Ovary (tissue), 9 donors: ENCODE results near the gene EYS. TPM values are rescaled to one million over a fixed set of nuclear protein-coding genes. Genes with fewer than 3 reads are reported as not detected.
"Not testable (repeated sequence)": the region's sequence is repeated elsewhere in the genome, so short reads cannot be mapped to it uniquely, and the experiment has no call there.

Experiments
- DNase-seq, 5 donors: peaks; one replicate each; pipeline ENCODE4 v3.0.0-alpha.2; 2019 to 2020
- H3K27ac ChIP-seq, 2 donors: fragments of 200-600 bp; one replicate each; pipeline versions ENCODE4 v1.5.1 to v1.8.0; 2019 to 2022
- H3K27me3 ChIP-seq: fragments of 200-600 bp; one replicate; pipeline ENCODE4 v1.8.0; 2022
- H3K36me3 ChIP-seq: fragments of 200-600 bp; sonication (generic); one replicate; pipeline ENCODE4 v1.5.1; 2019
- H3K4me1 ChIP-seq: one replicate; pipeline ENCODE4 v1.8.1; 2013; ENCODE audit warnings: mild to moderate bottlenecking, moderate library complexity; ENCODE audit not compliant: insufficient read depth
- H3K4me3 ChIP-seq: fragments of 200-600 bp; sonication (generic); one replicate; pipeline ENCODE4 v1.5.1; 2017
- H3K9me3 ChIP-seq, 2 donors: fragments of 200-600 bp in 1 of 2; sonication (generic) in 1 of 2; one replicate each; pipeline versions ENCODE4 v1.5.1 to v1.8.1; 2013 to 2019; ENCODE audit warnings: mild to moderate bottlenecking in 1 of 2, moderate library complexity in 1 of 2
- EP300 ChIP-seq: sonication (generic); formaldehyde crosslinking; IDR thresholded peaks from one replicate; pipeline ENCODE4 v1.6.1; 2017; ENCODE audit warnings: antibody characterized with exemption
- POLR2A ChIP-seq: fragments of 450-650 bp; IDR thresholded peaks from one replicate; pipeline ENCODE4 v1.6.1; 2017; ENCODE audit warnings: antibody characterized with exemption, mild to moderate bottlenecking, moderate library complexity
- WGBS, 3 donors: extraction: QIAGEN DNeasy Blood & Tissue Kit in 1 of 3; methylation state at CpG; one replicate each; pipeline versions ENCODE4 v1.1.5 to v1.1.7; 2013 to 2017; 5-methylcytosine and 5-hydroxymethylcytosine counted together
- intact Hi-C, 4 donors: fragments of 100-400 bp; cut with DNase I; formaldehyde crosslinking; loops; one replicate each; pipeline versions ENCODE4 v1.11.0 to v1.15.1; 2022 to 2023
- polyA plus RNA-seq, 2 donors: library from polyadenylated mRNA; stranded (reverse); fragments of 200-250 nt in 1 of 2; fragments of 350-450 nt in 1 of 2; fragmentation: Illumina TruSeq in 1 of 2; extraction: RNeasy Lipid Tissue Mini Kit (QIAGEN cat#74804) in 1 of 2; gene quantifications; one replicate each; pipeline ENCODE4 v1.2.3, GENCODE V29; 2013 to 2014
- total RNA-seq, 7 donors: library from RNA; depleted of rRNA in 2 of 7; stranded (reverse); fragments of >200 nt in 2 of 7; fragmentation: NEBNext Ultra II Directional in 3 of 7; extraction: Animal tissue kit (Norgen Biotek cat#: 25700) in 3 of 7; gene quantifications; one replicate each; pipeline versions ENCODE4 v1.1.0 to v1.2.4, GENCODE V29; 2016 to 2023
- TF ChIP-seq, protein P1 (sequence below), 3 donors: fragments of 450-650 bp in 2 of 3; fragments of 200-600 bp in 1 of 3; IDR thresholded peaks; one replicate each; pipeline versions ENCODE4 v1.5.1 to v1.8.0; 2016 to 2022; ENCODE audit warnings: antibody characterized with exemption in 3 of 3, mild to moderate bottlenecking in 1 of 3
- donor health status: DM: no; HTN: no; CAD: no; lungs with moderate emphysema.
- donor health status: DM: no; HTN: no; CAD: no.
- donor health status: Bipolar disorder and iron deficiency.
- donor health status: DM: yes; HTN: yes; CAD: no.
- donor health status: DM: no; HTN: no; CAD: no.
- donor health status: DM: yes; HTN: yes; CAD: no.

The EYS gene
- total and polyA plus RNA-seq, 9 donors: under 0.01 to 0.03 (median 0.01) TPM; not detected in 6

DNA sequence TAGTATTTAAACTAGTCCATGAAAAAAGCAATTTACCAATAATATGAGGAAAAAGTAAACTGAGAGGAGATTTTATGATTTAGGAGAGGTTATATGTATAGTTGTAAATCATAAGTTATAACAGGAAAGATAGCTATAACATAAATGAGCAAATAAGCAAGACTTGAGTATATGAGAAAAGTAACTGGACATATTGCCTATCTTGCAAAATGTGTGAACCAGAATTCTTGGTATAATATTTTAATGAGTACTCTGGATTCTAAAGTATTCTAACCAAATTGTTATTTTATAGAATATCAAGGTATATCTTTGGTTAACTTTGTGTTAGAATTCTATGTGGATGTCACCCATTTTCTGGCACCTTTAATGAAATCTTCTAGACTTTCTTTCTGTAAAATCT lies 1946.8 kb downstream of the EYS start:
- Histone ChIP-seq H3K9me3 (no peaks in the 10 kb centered on the region), H3K4me1 (no peaks in the 10 kb centered on the region), H3K27ac (no peak overlapping the region), H3K36me3 (no peaks in the 10 kb centered on the region), H3K4me3 (no peak overlapping the region), H3K27me3 (no peaks in the 10 kb centered on the region)
- TF ChIP-seq EP300 (no peak), POLR2A (no peak)
- TF ChIP-seq, protein P1, sequence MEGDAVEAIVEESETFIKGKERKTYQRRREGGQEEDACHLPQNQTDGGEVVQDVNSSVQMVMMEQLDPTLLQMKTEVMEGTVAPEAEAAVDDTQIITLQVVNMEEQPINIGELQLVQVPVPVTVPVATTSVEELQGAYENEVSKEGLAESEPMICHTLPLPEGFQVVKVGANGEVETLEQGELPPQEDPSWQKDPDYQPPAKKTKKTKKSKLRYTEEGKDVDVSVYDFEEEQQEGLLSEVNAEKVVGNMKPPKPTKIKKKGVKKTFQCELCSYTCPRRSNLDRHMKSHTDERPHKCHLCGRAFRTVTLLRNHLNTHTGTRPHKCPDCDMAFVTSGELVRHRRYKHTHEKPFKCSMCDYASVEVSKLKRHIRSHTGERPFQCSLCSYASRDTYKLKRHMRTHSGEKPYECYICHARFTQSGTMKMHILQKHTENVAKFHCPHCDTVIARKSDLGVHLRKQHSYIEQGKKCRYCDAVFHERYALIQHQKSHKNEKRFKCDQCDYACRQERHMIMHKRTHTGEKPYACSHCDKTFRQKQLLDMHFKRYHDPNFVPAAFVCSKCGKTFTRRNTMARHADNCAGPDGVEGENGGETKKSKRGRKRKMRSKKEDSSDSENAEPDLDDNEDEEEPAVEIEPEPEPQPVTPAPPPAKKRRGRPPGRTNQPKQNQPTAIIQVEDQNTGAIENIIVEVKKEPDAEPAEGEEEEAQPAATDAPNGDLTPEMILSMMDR (IDR thresholded peaks at IDR 0.05): no peak
- intact Hi-C loops: loop anchor here (5.0 to 10.0 kb wide), 4 partner anchors 155 to 408 kb away; no protein-coding TSS in a partner anchor
- DNase-seq: no peak

DNA sequence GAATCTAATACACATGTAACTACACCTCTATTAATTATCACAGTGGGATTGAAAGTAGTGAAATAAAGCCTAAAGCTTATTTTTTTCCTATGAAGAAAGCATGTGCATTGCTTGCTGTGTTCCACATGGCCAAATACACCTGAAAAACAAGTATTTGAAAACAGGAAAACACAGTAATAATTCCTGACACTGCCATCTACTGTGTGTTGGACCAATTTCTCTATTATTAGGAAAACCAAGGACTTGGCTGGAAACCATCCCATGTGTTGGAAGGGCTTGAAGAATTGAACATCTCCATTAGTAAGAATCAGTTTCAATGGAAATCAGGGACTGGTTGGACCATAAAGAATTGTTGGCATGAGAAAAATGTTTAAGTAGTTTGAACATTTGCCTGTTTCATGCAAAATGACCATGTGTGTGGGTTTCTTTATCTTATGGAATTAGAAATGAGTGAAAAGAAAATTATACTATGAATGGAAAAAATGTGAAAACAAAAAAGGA lies 1947.4 kb downstream of the EYS start:
- no peaks in the 10 kb centered on the region for H3K36me3 ChIP-seq
- no peak overlapping the region for H3K27ac ChIP-seq
- TF ChIP-seq POLR2A: no peak
- TF ChIP-seq EP300: no peak
- TF ChIP-seq, protein P1 (IDR thresholded peaks at IDR 0.05): no peak
- H3K9me3 ChIP-seq: no peaks in the 10 kb centered on the region
- H3K27me3 ChIP-seq: no peaks in the 10 kb centered on the region
- DNase-seq: no peak
- intact Hi-C loops: loop anchor here (5.0 to 10.0 kb wide), 4 partner anchors 155 to 407 kb away; no protein-coding TSS in a partner anchor
- no peak overlapping the region for H3K4me3 ChIP-seq
- no peaks in the 10 kb centered on the region for H3K4me1 ChIP-seq

DNA sequence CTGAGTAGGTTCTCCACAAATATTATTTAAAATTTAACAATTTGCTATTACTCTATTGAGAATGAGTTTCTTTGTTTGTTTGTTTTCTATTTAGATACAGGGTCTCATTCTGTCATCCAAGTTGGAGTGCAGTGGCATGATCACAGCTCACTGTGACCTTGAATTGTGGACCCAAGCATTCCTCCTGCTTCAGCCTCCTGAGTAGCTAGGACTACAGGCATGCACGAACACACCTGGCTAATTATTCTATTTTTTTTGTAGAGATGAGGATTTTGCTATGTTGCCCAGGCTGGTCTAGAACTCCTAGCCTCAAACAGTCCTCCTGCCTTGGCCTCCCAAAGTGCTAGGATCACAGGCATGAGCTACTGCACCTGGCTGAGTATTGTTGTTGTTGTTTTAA lies 1949.2 kb downstream of the EYS start:
- Histone ChIP-seq H3K36me3 (no peaks in the 10 kb centered on the region), H3K4me1 (no peaks in the 10 kb centered on the region), H3K27ac (no peak overlapping the region), H3K4me3 (no peak overlapping the region), H3K27me3 (no peaks in the 10 kb centered on the region), H3K9me3 (no peaks in the 10 kb centered on the region)
- no peak for DNase-seq
- TF ChIP-seq, protein P1 (IDR thresholded peaks at IDR 0.05): no peak
- TF ChIP-seq EP300 (no peak), POLR2A (no peak)
- intact Hi-C loops: no loop called here
- WGBS, 3 donors: 62 to 78% (median 69%) methylated on average over 1 of the region's 1 CpG

DNA sequence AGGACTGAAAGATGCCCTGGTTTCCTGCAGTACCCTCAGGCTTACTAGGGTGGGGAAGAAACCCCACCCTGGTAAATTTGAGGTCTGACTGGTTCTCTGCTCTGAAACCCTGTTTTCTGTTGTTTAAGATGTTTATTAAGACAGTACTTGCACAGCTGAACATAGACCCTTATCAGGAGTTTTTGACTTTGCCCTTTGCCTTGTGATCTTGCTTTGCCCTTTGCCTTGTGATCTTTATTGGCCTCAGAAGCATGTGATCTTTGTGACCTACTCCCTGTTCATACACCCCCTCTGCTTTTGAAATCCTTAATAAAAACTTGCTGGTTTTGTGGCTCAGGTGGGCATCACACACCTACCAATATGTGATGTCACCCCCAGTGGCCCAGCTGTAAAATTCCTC lies 1949.8 kb downstream of the EYS start:
- H3K27me3 ChIP-seq, H3K9me3 ChIP-seq, intact Hi-C loops, H3K4me1 ChIP-seq, H3K4me3 ChIP-seq, H3K36me3 ChIP-seq, H3K27ac ChIP-seq, DNase-seq: not testable (repeated sequence)

DNA sequence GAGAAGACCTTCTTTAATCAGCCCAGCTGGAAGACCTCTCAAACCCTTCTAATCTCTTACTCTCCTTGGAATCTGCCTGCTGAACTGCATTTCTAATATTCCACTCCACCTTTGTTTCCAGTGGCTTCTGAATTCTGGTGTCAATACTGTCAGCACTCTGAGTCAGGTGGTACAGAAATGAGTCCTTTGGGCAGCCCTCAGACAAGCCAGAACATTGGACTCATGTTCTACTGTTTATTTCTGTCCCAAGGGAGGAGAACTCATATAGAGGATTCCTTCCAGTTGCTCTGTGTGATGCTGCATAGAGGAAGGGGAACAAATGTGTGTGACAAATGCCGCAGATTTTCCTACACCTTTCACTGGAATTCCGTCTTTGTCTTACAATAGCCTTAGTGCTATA lies 1956.6 kb downstream of the EYS start:
- H3K27ac ChIP-seq: no peak overlapping the region
- H3K36me3 ChIP-seq: no peaks in the 10 kb centered on the region
- TF ChIP-seq EP300 (no peak), POLR2A (no peak)
- TF ChIP-seq, protein P1 (IDR thresholded peaks at IDR 0.05): no peak
- no peaks in the 10 kb centered on the region for H3K27me3 ChIP-seq
- intact Hi-C loops: no loop called here
- no peak for DNase-seq
- H3K9me3 ChIP-seq: no peaks in the 10 kb centered on the region
- H3K4me3 ChIP-seq: no peak overlapping the region
- H3K4me1 ChIP-seq: no peaks in the 10 kb centered on the region
- WGBS, 3 donors: 95% methylated on average over 2 of the region's 2 CpGs
